ENCODE measurements around the gene CCKAR.
"Not testable (repeated sequence)": the region's sequence is repeated elsewhere in the genome, so short reads cannot be mapped to it uniquely, and the experiment has no call there.

Gene CCKAR

GRCh38 chr4:26490111-26490959, at the start of gene CCKAR:
Gene CCKAR (minus strand): TSS chr4:26490484. CDS start chr4:26490267, 217 bp downstream.
- DNase-seq, result no peak

GRCh38 chr4:26533685-26534084, 43.4 kb upstream of the CCKAR start:
- DNase-seq, result no peak

GRCh38 chr4:26531491-26532116, 41.3 kb upstream of the CCKAR start:
- DNase-seq, result no peak

- DNase-seq, result no peak
Observed at GRCh38 chr4:26530099-26530498, 39.8 kb upstream of the CCKAR start.

GRCh38 chr4:26529479-26529878, 39.2 kb upstream of the CCKAR start:
- DNase-seq, result no peak

GRCh38 chr4:26525771-26526150, 35.5 kb upstream of the CCKAR start:
- no peak for DNase-seq

- DNase-seq, result no peak
Observed at GRCh38 chr4:26525136-26525770, 35.0 kb upstream of the CCKAR start.

- DNase-seq, result no peak
Observed at GRCh38 chr4:26524011-26524410, 33.7 kb upstream of the CCKAR start.

GRCh38 chr4:26522478-26522877, 32.2 kb upstream of the CCKAR start:
- no peak for DNase-seq

GRCh38 chr4:26520728-26521450, 30.6 kb upstream of the CCKAR start:
- no peak for DNase-seq

GRCh38 chr4:26515936-26516335, 25.7 kb upstream of the CCKAR start:
- DNase-seq, result no peak

GRCh38 chr4:26510334-26510964, 20.2 kb upstream of the CCKAR start:
- DNase-seq, result no peak

GRCh38 chr4:26509681-26510333, 19.5 kb upstream of the CCKAR start:
- no peak for DNase-seq

GRCh38 chr4:26507286-26507685, 17.0 kb upstream of the CCKAR start:
- no peak for DNase-seq

GRCh38 chr4:26503844-26504243, 13.6 kb upstream of the CCKAR start:
- no peak for DNase-seq

- DNase-seq, result no peak
Observed at GRCh38 chr4:26503427-26503826, 13.1 kb upstream of the CCKAR start.

- not testable (repeated sequence) for DNase-seq
Observed at GRCh38 chr4:26500565-26500999, 10.3 kb upstream of the CCKAR start.

GRCh38 chr4:26496207-26496783, 6.0 kb upstream of the CCKAR start:
- DNase-seq, result no peak

GRCh38 chr4:26493461-26493860, 3.2 kb upstream of the CCKAR start:
- DNase-seq, result no peak

- no peak for DNase-seq
Observed at GRCh38 chr4:26491449-26492170, 1.3 kb upstream of the CCKAR start.

- DNase-seq, result no peak
Observed at GRCh38 chr4:26490960-26491284, 638 bp upstream of the CCKAR start.
